T-cell (primary cell): ENCODE data around the gene BTN3A1. TPM values are rescaled to one million over a fixed set of nuclear protein-coding genes. Genes with fewer than 3 reads are reported as not detected.
"Not testable (repeated sequence)": the region's sequence is repeated elsewhere in the genome, so short reads cannot be mapped to it uniquely, and the experiment has no call there.

Experiments used
- ATAC-seq, 4 experiments: fragments of 200-7000 bp in 3 of 4; fragments of 150-1000 bp in 1 of 4; cut with Tn5 transposase; replicated peaks in 1 of 4; 1 replicate in 3 of 4; 2 replicates in 1 of 4; pipeline ENCODE4 v1.10.0; 2021; ENCODE audit warnings: moderate library complexity in 3 of 4, mild to moderate bottlenecking in 2 of 4, moderate number of reproducible peaks in 1 of 4
- CTCF ChIA-PET, 2 donors: fragments of 300-600 bp; sonication (Branson Sonifier 250); formaldehyde crosslinking; loops; one replicate each; lab custom pipeline; 2022; ENCODE audit warnings: antibody characterized with exemption in 2 of 2; lab: Charles Lee
- POLR2A ChIA-PET, 2 donors: fragments of 300-600 bp; sonication (Branson Sonifier 250); formaldehyde crosslinking; loops; one replicate each; lab custom pipeline; 2022; ENCODE audit warnings: antibody characterized with exemption in 2 of 2; lab: Charles Lee
- DNase-seq, 35 experiments: peaks; one replicate each; pipeline versions ENCODE4 v3.0.0 to v3.0.0-alpha.2; 2013 to 2023
- H3K27ac ChIP-seq: one replicate; pipeline ENCODE4 v1.5.1; 2013; ENCODE audit warnings: low read length
- H3K27me3 ChIP-seq, 2 experiments: replicated peaks in 1 of 2; 1 replicate in 1 of 2; 2 replicates in 1 of 2; pipeline versions ENCODE4 v1.6.1 to v1.7.0; 2013; ENCODE audit warnings: low read length in 1 of 2, mixed read lengths in 1 of 2; ENCODE audit not compliant: control insufficient read depth in 2 of 2, insufficient read depth in 2 of 2; ENCODE audit errors: extremely low read depth in 1 of 2
- H3K36me3 ChIP-seq, 2 donors: 1 replicate in 1 of 2; 2 replicates in 1 of 2; pipeline versions ENCODE4 v1.6.1 to v1.7.0; 2013; ENCODE audit warnings: low read length in 1 of 2; ENCODE audit not compliant: control insufficient read depth in 2 of 2, insufficient read depth in 1 of 2; ENCODE audit errors: extremely low read depth in 1 of 2
- H3K4me1 ChIP-seq, 2 experiments: 1 replicate in 1 of 2; 2 replicates in 1 of 2; pipeline versions ENCODE4 v1.6.1 to v1.7.0; 2013; ENCODE audit warnings: low read length in 2 of 2, mixed read lengths in 1 of 2; ENCODE audit not compliant: insufficient read depth in 2 of 2, control insufficient read depth in 1 of 2; ENCODE audit errors: extremely low read depth in 1 of 2
- H3K4me3 ChIP-seq, 2 donors: 1 replicate in 1 of 2; 2 replicates in 1 of 2; pipeline versions ENCODE4 v1.5.1 to v1.7.0; 2013; ENCODE audit warnings: mild to moderate bottlenecking in 2 of 2, low read length in 1 of 2, moderate library complexity in 1 of 2; ENCODE audit not compliant: control insufficient read depth in 1 of 2; ENCODE audit errors: extremely low read depth in 1 of 2
- H3K9me3 ChIP-seq: 2 replicates; pipeline ENCODE4 v1.7.0; 2013
- H3K27ac Mint-ChIP-seq, 2 donors: one replicate each; pipeline ENCODE4 v1.8.0; 2020 to 2021; ENCODE audit warnings: mild to moderate bottlenecking in 2 of 2, mixed read lengths in 2 of 2
- H3K27me3 Mint-ChIP-seq, 2 donors: one replicate each; pipeline ENCODE4 v1.8.0; 2021 to 2022; ENCODE audit warnings: mixed read lengths in 2 of 2
- H3K36me3 Mint-ChIP-seq: one replicate; pipeline ENCODE4 v1.8.0; 2021; ENCODE audit warnings: mixed read lengths
- H3K4me1 Mint-ChIP-seq, 3 donors: one replicate each; pipeline ENCODE4 v1.8.0; 2020 to 2022; ENCODE audit warnings: mixed read lengths in 3 of 3, mild to moderate bottlenecking in 1 of 3
- H3K4me3 Mint-ChIP-seq, 3 donors: one replicate each; pipeline ENCODE4 v1.8.0; 2020 to 2022; ENCODE audit warnings: mild to moderate bottlenecking in 3 of 3, mixed read lengths in 3 of 3, moderate library complexity in 3 of 3
- H3K9me3 Mint-ChIP-seq, 3 donors: one replicate each; pipeline ENCODE4 v1.8.0; 2020 to 2022; ENCODE audit warnings: mixed read lengths in 3 of 3
- WGBS: methylation state at CpG from one replicate; pipeline ENCODE4 v1.1.5; 2013; ENCODE audit warnings: missing lambda C conversion rate; ENCODE audit not compliant: insufficient coverage; 5-methylcytosine and 5-hydroxymethylcytosine counted together
- total RNA-seq, 35 experiments: library from RNA in 6 of 35; stranded (reverse) in 6 of 35; fragments of 120-200 nt in 1 of 35; gene quantifications; one replicate each; pipeline versions ENCODE4 v1.2.1 to v1.2.4 and lab custom pipeline; 2013 to 2026

BTN3A1 gene
- total RNA-seq (100 to 1,000 TPM; 205 to 270 (median 210) TPM), total RNA-seq (lab: John Stamatoyannopoulos, UW) (22.9 to 493 (median 222) reads per million in 29 experiments)
- 222 TPM for total RNA-seq (2013)

- Mint-ChIP-seq H3K27me3 (no peaks in the 10 kb centered on the region), H3K9me3 (no peaks in the 10 kb centered on the region), H3K4me1 (peaks cover 52 to 68% (median 59%) of the 10 kb centered on the region in 3 donors), H3K36me3 (peaks cover 20% of the 10 kb centered on the region), H3K4me3 (peak within 1 kb of the TSS; percentile 98 to 99 (median 99)), H3K27ac (peak within 1 kb of the TSS; percentile 99)
- peak within 1 kb of the TSS; percentile 91 for H3K27ac ChIP-seq
- ChIA-PET POLR2A (interaction anchor here in 1 of 2 donors (0.7 kb wide), 1 partner anchor 121 kb away, joined by 3 read pairs; no protein-coding TSS in a partner anchor), CTCF (no interaction called here)
- peaks cover 6 to 26% of the 10 kb centered on the region in 2 donors for H3K36me3 ChIP-seq
- peak within 1 kb of the TSS; percentile 85 to 86 for H3K4me3 ChIP-seq
- H3K27me3 ChIP-seq = no peaks in the 10 kb centered on the region
- 0% methylated on average over 4 of the region's 9 CpGs for WGBS
- H3K9me3 ChIP-seq = no peaks in the 10 kb centered on the region
- peaks cover 33 to 41% of the 10 kb centered on the region in 2 experiments for H3K4me1 ChIP-seq
- ATAC-seq = peak; percentile 87 to 92 (median 87)
- peak; percentile 17 to 82 (median 47) for DNase-seq
Measured at GRCh38 chr6:26401987-26402658, at the start of gene BTN3A1. Gene BTN3A1 (plus strand): TSS chr6:26402275. CDS start chr6:26405564, 3,289 bp downstream.

DNA sequence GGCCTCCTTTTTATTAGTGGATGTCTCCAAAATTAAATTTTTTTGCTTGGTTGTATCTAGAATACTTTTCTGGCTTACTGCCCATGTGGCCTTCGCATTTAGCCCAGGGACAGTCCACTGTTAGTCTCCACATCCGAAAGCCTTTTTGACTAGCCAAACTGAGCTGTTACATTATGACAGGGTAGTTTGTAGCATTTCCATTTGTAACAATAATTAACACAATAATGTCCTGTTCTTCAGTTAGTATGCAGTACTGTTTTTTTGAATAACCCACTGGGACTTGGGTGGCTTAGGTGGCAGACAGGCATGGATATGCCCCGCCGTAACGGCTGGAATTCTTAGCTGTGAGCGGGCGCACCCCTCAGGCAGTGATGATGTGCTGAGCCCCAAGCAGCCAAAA lies 49.8 kb upstream of the BTN3A1 start:
- Mint-ChIP-seq H3K9me3 (no peaks in the 10 kb centered on the region), H3K4me1 (no peaks in the 10 kb centered on the region), H3K36me3 (no peaks in the 10 kb centered on the region), H3K27me3 (no peaks in the 10 kb centered on the region), H3K27ac (no peak overlapping the region), H3K4me3 (no peak overlapping the region)
- ATAC-seq (no peak), DNase-seq (no peak)
- H3K4me1 ChIP-seq = no peaks in the 10 kb centered on the region
- H3K9me3 ChIP-seq = no peaks in the 10 kb centered on the region
- ChIA-PET POLR2A (no interaction called here), CTCF (no interaction called here)
- H3K27me3 ChIP-seq = peaks cover 0 to 2% of the 10 kb centered on the region in 2 experiments
- H3K4me3 ChIP-seq = no peak overlapping the region
- H3K36me3 ChIP-seq = no peaks in the 10 kb centered on the region
- WGBS = no CpG with 5 or more reads among the region's 7 CpGs
- H3K27ac ChIP-seq = no peak overlapping the region

GRCh38 chr6:26354162-26354561 lies 47.9 kb upstream of the BTN3A1 start:
- Mint-ChIP-seq H3K36me3 (no peaks in the 10 kb centered on the region), H3K27ac (no peak overlapping the region), H3K4me1 (peaks cover 0 to 7% (median 6%) of the 10 kb centered on the region in 3 donors), H3K4me3 (no peak overlapping the region), H3K27me3 (no peaks in the 10 kb centered on the region), H3K9me3 (no peaks in the 10 kb centered on the region)
- H3K27ac ChIP-seq = no peak overlapping the region
- ATAC-seq = no peak
- H3K9me3 ChIP-seq = no peaks in the 10 kb centered on the region
- H3K27me3 ChIP-seq = peaks cover 0 to 2% of the 10 kb centered on the region in 2 experiments
- ChIA-PET POLR2A (interaction anchor here in 1 of 2 donors (0.5 to 0.6 kb wide), 2 partner anchors 63 to 1543 kb away, joined by 3 to 4 read pairs; no protein-coding TSS in a partner anchor), CTCF (no interaction called here)
- WGBS = 86% methylated on average over 1 of the region's 3 CpGs
- no peak overlapping the region for H3K4me3 ChIP-seq
- no peak for DNase-seq
- no peaks in the 10 kb centered on the region for H3K36me3 ChIP-seq
- H3K4me1 ChIP-seq = peaks cover 0 to 11% of the 10 kb centered on the region in 2 experiments

GRCh38 chr6:26355366-26355765 lies 46.7 kb upstream of the BTN3A1 start:
- Histone ChIP-seq H3K4me1 (peaks cover 0 to 14% of the 10 kb centered on the region in 2 experiments), H3K27me3 (peaks cover 0 to 2% of the 10 kb centered on the region in 2 experiments)
- no peak overlapping the region for H3K4me3 Mint-ChIP-seq

DNA sequence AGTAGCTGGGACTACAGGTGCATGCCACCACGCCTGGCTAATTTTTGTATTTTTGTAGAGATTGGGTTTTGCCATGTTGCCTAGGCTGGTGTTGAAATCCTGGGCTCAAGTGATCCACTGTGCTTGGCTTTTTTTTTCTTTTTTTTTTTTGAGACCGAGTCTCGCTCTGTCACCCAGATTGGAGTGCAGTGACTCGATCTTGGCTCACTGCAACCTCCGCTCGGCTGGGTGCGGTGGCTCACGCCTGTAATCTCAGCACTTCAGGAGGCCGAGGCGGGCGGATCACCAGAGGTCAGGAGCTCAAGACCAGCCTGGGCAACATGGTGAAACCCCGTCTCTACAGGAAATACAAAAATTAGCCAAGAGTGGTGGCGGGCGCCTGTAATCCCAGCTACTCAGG lies 44.5 kb upstream of the BTN3A1 start:
- 92% methylated on average over 7 of the region's 14 CpGs for WGBS
- not testable (repeated sequence) for H3K4me3 ChIP-seq, H3K36me3 ChIP-seq, H3K36me3 Mint-ChIP-seq, ATAC-seq, H3K27me3 Mint-ChIP-seq, H3K9me3 Mint-ChIP-seq, H3K27ac Mint-ChIP-seq, H3K4me3 Mint-ChIP-seq, H3K27me3 ChIP-seq, H3K27ac ChIP-seq, H3K9me3 ChIP-seq, DNase-seq
- CTCF ChIA-PET = interaction anchor here in 1 of 2 donors (0.9 kb wide), 1 partner anchor 16 kb away, joined by 3 read pairs; no protein-coding TSS in a partner anchor
- H3K4me1 Mint-ChIP-seq = peaks cover 19 to 29% (median 25%) of the 10 kb centered on the region in 3 donors
- peaks cover 3 to 32% of the 10 kb centered on the region in 2 experiments for H3K4me1 ChIP-seq
- POLR2A ChIA-PET = interaction anchor here in 1 of 2 donors (0.6 kb wide), 1 partner anchor 338 kb away, joined by 6 read pairs; a partner anchor contains a TSS

More at GRCh38 chr6:26355366-26355765, 46.7 kb upstream of the BTN3A1 start:
- Mint-ChIP-seq H3K27me3 (no peaks in the 10 kb centered on the region), H3K27ac (no peak overlapping the region), H3K9me3 (no peaks in the 10 kb centered on the region), H3K36me3 (no peaks in the 10 kb centered on the region), H3K4me1 (peaks cover 2 to 9% (median 6%) of the 10 kb centered on the region in 3 donors)
- Histone ChIP-seq H3K27ac (no peak overlapping the region), H3K4me3 (no peak overlapping the region), H3K36me3 (no peaks in the 10 kb centered on the region), H3K9me3 (no peaks in the 10 kb centered on the region)
- ChIA-PET CTCF (no interaction called here), POLR2A (interaction anchor here in 1 of 2 donors (0.6 kb wide), 1 partner anchor 795 kb away, joined by 3 read pairs; no protein-coding TSS in a partner anchor)
- DNase-seq (no peak), ATAC-seq (no peak)

- no peak overlapping the region for H3K4me3 ChIP-seq
- no peak overlapping the region for H3K27ac Mint-ChIP-seq
- peaks cover 19 to 38% (median 32%) of the 10 kb centered on the region in 3 donors for H3K4me1 Mint-ChIP-seq
- CTCF ChIA-PET = interaction anchor here (0.6 to 1.0 kb wide), 3 partner anchors 17 to 1430 kb away, joined by 3 read pairs; no protein-coding TSS in a partner anchor
- H3K9me3 ChIP-seq = no peaks in the 10 kb centered on the region
- 90% methylated on average over 2 of the region's 7 CpGs for WGBS
- H3K27me3 ChIP-seq = peaks cover 0 to 2% of the 10 kb centered on the region in 2 experiments
- POLR2A ChIA-PET = interaction anchor here (0.6 kb wide), 5 partner anchors 165 to 1917 kb away, joined by 3 to 6 read pairs (median 4); no protein-coding TSS in a partner anchor
- H3K36me3 ChIP-seq = no peaks in the 10 kb centered on the region
- ATAC-seq = no peak
- peaks cover 4 to 32% of the 10 kb centered on the region in 2 experiments for H3K4me1 ChIP-seq
- H3K27me3 Mint-ChIP-seq = no peaks in the 10 kb centered on the region
- no peak overlapping the region for H3K27ac ChIP-seq
- no peak overlapping the region for H3K4me3 Mint-ChIP-seq
- H3K36me3 Mint-ChIP-seq = no peaks in the 10 kb centered on the region
- H3K9me3 Mint-ChIP-seq = no peaks in the 10 kb centered on the region
- DNase-seq = peak in 1 of 35 experiments; percentile 42
Measured at GRCh38 chr6:26358511-26358981, 43.5 kb upstream of the BTN3A1 start.
